ENCODE measurements around the gene SPINK14. TPM values are rescaled to one million over a fixed set of nuclear protein-coding genes. Genes with fewer than 3 reads are reported as not detected.
A peak's percentile ranks its signal among the peaks of the same experiment; 100 is the strongest.

The SPINK14 gene
- total and polyA plus RNA-seq, 2 of the 13 experiments (the other 11 are each of a cell fraction or from before 2014, with no cell fraction given), result not detected

GRCh38 chr5:148147415-148147814, 20.9 kb upstream of the SPINK14 start (continued):
- TF ChIP-seq, protein P1, sequence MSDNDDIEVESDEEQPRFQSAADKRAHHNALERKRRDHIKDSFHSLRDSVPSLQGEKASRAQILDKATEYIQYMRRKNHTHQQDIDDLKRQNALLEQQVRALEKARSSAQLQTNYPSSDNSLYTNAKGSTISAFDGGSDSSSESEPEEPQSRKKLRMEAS (IDR thresholded peaks at IDR 0.05), result no peak
- TF ChIP-seq EP300 (IDR thresholded peaks at IDR 0.05; ENCODE audit: low read depth in 2 of 2, low read length in 2 of 2), result peak in 1 of 2 experiments; percentile 53; a peak in 1 of 4 replicates
- TF ChIP-seq EP300 (CRISPR knock-in tag; IDR thresholded peaks at IDR 0.05; ENCODE audit: borderline replicate concordance), result peak; percentile 41; the same call in 1 of the 2 replicates
- TF ChIP-seq, protein P2, sequence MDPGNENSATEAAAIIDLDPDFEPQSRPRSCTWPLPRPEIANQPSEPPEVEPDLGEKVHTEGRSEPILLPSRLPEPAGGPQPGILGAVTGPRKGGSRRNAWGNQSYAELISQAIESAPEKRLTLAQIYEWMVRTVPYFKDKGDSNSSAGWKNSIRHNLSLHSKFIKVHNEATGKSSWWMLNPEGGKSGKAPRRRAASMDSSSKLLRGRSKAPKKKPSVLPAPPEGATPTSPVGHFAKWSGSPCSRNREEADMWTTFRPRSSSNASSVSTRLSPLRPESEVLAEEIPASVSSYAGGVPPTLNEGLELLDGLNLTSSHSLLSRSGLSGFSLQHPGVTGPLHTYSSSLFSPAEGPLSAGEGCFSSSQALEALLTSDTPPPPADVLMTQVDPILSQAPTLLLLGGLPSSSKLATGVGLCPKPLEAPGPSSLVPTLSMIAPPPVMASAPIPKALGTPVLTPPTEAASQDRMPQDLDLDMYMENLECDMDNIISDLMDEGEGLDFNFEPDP (CRISPR knock-in tag; conservative IDR thresholded peaks at IDR 0.05), result no peak
- no peak for TF ChIP-seq BRCA1 (CRISPR knock-in tag; IDR thresholded peaks at IDR 0.05)
- TF ChIP-seq, protein P3, sequence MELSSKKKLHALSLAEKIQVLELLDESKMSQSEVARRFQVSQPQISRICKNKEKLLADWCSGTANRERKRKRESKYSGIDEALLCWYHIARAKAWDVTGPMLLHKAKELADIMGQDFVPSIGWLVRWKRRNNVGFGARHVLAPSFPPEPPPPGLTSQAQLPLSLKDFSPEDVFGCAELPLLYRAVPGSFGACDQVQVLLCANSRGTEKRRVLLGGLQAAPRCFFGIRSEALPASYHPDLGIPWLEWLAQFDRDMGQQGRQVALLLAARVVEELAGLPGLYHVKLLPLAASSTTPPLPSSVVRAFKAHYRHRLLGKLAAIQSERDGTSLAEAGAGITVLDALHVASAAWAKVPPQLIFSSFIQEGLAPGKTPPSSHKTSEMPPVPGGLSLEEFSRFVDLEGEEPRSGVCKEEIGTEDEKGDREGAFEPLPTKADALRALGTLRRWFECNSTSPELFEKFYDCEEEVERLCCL (CRISPR knock-in tag; IDR thresholded peaks at IDR 0.05; ENCODE audit: borderline replicate concordance), result no peak
- no peak for TF ChIP-seq GZF1 (CRISPR knock-in tag; IDR thresholded peaks at IDR 0.05)
- no peak for TF ChIP-seq ZNF460 (CRISPR knock-in tag; IDR thresholded peaks at IDR 0.05; ENCODE audit: borderline replicate concordance)
- peak; percentile 57; the same call in 1 of the 2 replicates for TF ChIP-seq ZSCAN9 (CRISPR knock-in tag; IDR thresholded peaks at IDR 0.05; ENCODE audit: borderline replicate concordance)
- no peak for TF ChIP-seq SOX6 (IDR thresholded peaks at IDR 0.05)
- peak; percentile 84 for TF ChIP-seq SOX6 (CRISPR knock-in tag; IDR thresholded peaks at IDR 0.05)
- no peak for TF ChIP-seq ZNF318 (CRISPR knock-in tag; IDR thresholded peaks at IDR 0.05)
- peak; percentile 81 for TF ChIP-seq GATAD2A (CRISPR knock-in tag; IDR thresholded peaks at IDR 0.05)
- no peak for TF ChIP-seq CREB1 (IDR thresholded peaks at IDR 0.05)
- TF ChIP-seq CREB1 (CRISPR knock-in tag; IDR thresholded peaks at IDR 0.05), result peak; percentile 60
- TF ChIP-seq ZNF546 (CRISPR knock-in tag; conservative IDR thresholded peaks at IDR 0.05), result no peak
- TF ChIP-seq REXO4 (CRISPR knock-in tag; IDR thresholded peaks at IDR 0.05; ENCODE audit: borderline replicate concordance), result no peak
- no peak for TF ChIP-seq ZNF264 (CRISPR knock-in tag; IDR thresholded peaks at IDR 0.05)
- no peak for TF ChIP-seq ZNF329 (CRISPR knock-in tag; IDR thresholded peaks at IDR 0.05; ENCODE audit: low read depth)
- TF ChIP-seq NR1H2 (CRISPR knock-in tag; IDR thresholded peaks at IDR 0.05; ENCODE audit: borderline replicate concordance, low read depth), result no peak
- no peak for TF ChIP-seq ZBTB7A (CRISPR knock-in tag; IDR thresholded peaks at IDR 0.05)
